ES-I3 (cell line): ENCODE results near the gene PRSS56.

Experiments
- H3K36me3 ChIP-seq: 2 replicates; pipeline ENCODE4 v1.6.1; 2013; ENCODE audit warnings: mild to moderate bottlenecking, low read length, control low read depth, moderate library complexity; ENCODE audit not compliant: insufficient read depth
- H3K4me1 ChIP-seq: 2 replicates; pipeline ENCODE4 v1.6.1; 2013; ENCODE audit warnings: mild to moderate bottlenecking, control low read depth, low read length; ENCODE audit not compliant: insufficient read depth
- H3K9ac ChIP-seq: 2 replicates; pipeline ENCODE4 v1.6.1; 2013; ENCODE audit warnings: low read depth, mild to moderate bottlenecking, low read length, moderate library complexity
- H3K9me3 ChIP-seq: 2 replicates; pipeline ENCODE4 v1.6.1; 2013; ENCODE audit warnings: mild to moderate bottlenecking, low read length, moderate library complexity; ENCODE audit not compliant: control insufficient read depth, insufficient read depth

The PRSS56 gene

GRCh38 chr2:232503809-232504323 lies 16.3 kb upstream of the PRSS56 start:
- Histone ChIP-seq H3K9me3 (no peaks in the 10 kb centered on the region; the same call in 1 of the 2 replicates), H3K4me1 (peaks cover 12% of the 10 kb centered on the region; the same call in 1 of the 2 replicates), H3K9ac (peak overlapping the region; percentile 66; the same call in 1 of the 2 replicates), H3K36me3 (no peaks in the 10 kb centered on the region)

DNA sequence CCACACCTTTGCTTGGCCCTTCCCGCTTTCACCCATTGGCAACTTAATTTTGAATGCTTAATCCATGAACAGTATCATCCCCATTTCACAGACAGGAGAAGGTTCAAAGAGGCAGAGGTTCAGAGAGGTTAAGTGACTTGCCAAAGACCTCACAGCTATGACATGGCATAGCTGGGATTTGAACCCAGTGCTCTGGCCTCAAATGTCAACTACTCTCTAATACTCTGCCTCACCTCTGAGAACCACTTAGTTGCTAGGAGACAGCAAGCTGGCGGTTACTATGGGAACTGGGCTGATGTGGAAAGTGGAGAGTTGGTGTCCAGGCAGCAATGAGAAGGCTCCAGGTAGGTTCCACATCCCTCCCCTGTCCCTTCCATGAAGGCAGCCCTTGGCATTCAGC lies 15.8 kb upstream of the PRSS56 start:
- Histone ChIP-seq H3K36me3 (no peaks in the 10 kb centered on the region), H3K9me3 (no peaks in the 10 kb centered on the region; the same call in 1 of the 2 replicates), H3K9ac (no peak overlapping the region), H3K4me1 (peaks cover 12% of the 10 kb centered on the region; the same call in 1 of the 2 replicates)

- H3K9ac ChIP-seq = no peak overlapping the region
- H3K9me3 ChIP-seq = no peaks in the 10 kb centered on the region; the same call in 1 of the 2 replicates
- peaks cover 12% of the 10 kb centered on the region; the same call in 1 of the 2 replicates for H3K4me1 ChIP-seq
- H3K36me3 ChIP-seq = no peaks in the 10 kb centered on the region
Measured at GRCh38 chr2:232505856-232506255, 14.3 kb upstream of the PRSS56 start.

DNA sequence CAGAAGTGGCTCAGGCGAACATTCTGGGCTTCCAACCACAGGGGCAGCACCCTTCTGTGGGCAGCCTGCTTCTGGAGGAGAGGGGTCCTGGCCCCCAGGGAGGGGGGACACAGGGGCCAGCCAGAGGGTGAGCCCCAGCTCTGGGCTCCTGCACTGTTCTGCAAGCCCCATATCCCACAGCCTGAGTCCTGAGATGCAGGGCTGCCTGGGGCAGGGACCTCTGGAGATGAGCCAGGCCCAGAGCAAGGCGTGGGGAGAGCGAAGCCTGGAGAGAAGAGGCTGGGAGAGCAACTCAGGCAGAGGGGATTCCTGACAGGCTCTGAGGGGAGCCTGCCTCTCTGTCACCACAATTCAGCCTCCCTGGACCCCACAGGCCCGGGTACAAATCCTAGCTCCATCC lies 13.5 kb upstream of the PRSS56 start:
- H3K9me3 ChIP-seq = no peaks in the 10 kb centered on the region; the same call in 1 of the 2 replicates
- H3K36me3 ChIP-seq = no peaks in the 10 kb centered on the region
- peaks cover 12% of the 10 kb centered on the region; the same call in 1 of the 2 replicates for H3K4me1 ChIP-seq
- no peak overlapping the region for H3K9ac ChIP-seq

GRCh38 chr2:232508251-232508650 lies 11.9 kb upstream of the PRSS56 start:
- H3K9me3 ChIP-seq = no peaks in the 10 kb centered on the region; the same call in 1 of the 2 replicates
- H3K4me1 ChIP-seq = peaks cover 9% of the 10 kb centered on the region; the same call in 1 of the 2 replicates
- H3K9ac ChIP-seq = no peak overlapping the region
- no peaks in the 10 kb centered on the region for H3K36me3 ChIP-seq

DNA sequence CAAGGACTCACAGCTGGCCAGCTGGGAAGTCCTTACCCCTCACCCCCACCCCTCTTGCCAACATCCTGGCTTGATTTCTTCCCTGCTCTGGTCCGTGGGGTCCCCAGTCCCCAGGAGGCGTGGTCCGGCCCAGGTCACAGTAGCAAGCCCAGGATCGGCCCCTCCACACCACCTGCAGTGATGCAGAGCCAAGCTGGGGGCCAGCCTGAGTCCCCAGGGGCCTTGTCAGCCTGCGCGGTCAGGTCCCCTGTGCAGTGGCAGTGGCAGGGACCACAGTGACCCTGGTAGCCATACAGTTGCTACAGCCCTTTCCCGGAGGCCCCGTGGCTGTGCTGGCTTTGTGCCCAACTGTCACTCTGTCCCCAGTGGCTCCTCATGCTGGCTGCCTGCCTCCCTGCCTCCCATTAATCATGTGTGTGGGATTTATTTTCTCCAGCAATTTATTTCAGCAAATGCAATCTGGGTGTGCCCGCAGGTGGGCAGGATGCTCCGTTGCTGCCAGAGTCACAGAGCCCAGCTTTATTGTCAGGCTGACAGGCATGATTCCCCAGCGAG lies 8.8 kb upstream of the PRSS56 start:
- no peak overlapping the region for H3K9ac ChIP-seq
- H3K4me1 ChIP-seq = peaks cover 9% of the 10 kb centered on the region; the same call in 1 of the 2 replicates
- no peaks in the 10 kb centered on the region for H3K9me3 ChIP-seq
- H3K36me3 ChIP-seq = no peaks in the 10 kb centered on the region

DNA sequence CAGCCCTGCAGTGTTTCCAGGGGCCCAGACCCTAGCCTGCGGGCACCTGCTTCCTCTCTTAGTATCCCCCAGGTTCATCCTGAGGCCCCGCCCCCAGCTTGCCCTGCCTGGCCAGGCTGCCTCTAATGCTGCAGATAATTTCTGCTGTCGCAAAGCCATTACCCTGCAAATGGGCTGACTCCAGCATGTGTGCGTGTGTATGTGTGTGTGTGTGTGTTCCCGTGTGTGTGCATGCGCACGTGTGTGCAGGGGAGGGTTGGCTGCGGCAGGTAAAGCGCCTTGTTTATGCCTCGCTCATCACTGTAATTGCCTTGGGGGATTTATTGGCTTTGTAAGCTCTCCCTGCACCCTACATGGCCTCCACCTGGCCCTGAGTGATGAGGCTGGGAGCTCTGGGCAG lies 7.6 kb upstream of the PRSS56 start:
- Histone ChIP-seq H3K9me3 (no peaks in the 10 kb centered on the region), H3K36me3 (no peaks in the 10 kb centered on the region), H3K4me1 (peaks cover 9% of the 10 kb centered on the region; the same call in 1 of the 2 replicates), H3K9ac (no peak overlapping the region)

GRCh38 chr2:232513353-232513752 lies 6.8 kb upstream of the PRSS56 start:
- no peaks in the 10 kb centered on the region for H3K9me3 ChIP-seq
- H3K36me3 ChIP-seq = no peaks in the 10 kb centered on the region
- no peak overlapping the region for H3K9ac ChIP-seq
- peaks cover 9% of the 10 kb centered on the region; the same call in 1 of the 2 replicates for H3K4me1 ChIP-seq

DNA sequence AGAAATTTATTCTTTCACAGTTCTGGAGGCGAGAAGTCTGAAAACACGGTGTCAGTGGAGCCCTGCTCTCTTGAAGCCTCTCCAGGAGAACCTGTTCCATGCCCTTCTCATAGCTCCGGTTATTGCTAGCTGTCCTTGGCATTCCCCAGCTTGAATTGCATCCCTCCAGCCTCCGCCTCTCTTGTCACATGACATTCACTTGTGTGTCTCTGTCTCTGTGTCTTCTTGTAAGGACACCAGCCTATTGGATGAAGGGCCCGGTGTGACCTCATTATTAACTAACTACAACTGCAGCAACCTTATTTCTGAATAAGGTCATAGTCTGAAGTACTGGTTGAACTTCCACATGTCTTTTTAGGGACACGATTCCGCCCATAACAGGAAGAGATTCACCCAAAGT lies 4.5 kb upstream of the PRSS56 start:
- peaks cover 20% of the 10 kb centered on the region for H3K4me1 ChIP-seq
- H3K9me3 ChIP-seq = no peaks in the 10 kb centered on the region
- H3K9ac ChIP-seq = no peak overlapping the region
- no peaks in the 10 kb centered on the region for H3K36me3 ChIP-seq

DNA sequence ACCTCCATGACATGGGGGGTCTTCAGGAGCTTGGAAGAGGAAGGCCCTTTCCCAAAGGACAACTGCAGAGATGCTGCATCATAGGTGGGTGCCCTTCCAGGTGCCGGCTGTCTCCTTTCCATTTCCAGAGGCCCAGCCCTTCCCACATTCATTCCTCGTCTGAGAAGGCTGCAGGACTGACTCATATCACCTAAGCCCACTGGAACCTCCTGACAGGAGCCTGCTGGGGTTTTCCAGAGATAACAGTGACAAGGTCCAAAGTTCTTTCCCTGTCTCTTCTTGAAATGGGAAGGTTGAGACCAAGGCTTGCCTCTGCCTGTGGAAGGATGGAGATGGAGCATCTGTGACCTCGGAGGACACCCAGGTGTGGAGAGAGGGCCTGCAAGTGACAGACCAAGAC lies 3.6 kb upstream of the PRSS56 start:
- peaks cover 20% of the 10 kb centered on the region for H3K4me1 ChIP-seq
- H3K36me3 ChIP-seq = no peaks in the 10 kb centered on the region

GRCh38 chr2:232518844-232519243 lies 1.3 kb upstream of the PRSS56 start:
- Histone ChIP-seq H3K36me3 (no peaks in the 10 kb centered on the region), H3K9me3 (no peaks in the 10 kb centered on the region), H3K4me1 (peaks cover 20% of the 10 kb centered on the region), H3K9ac (no peak overlapping the region)

More for the DNA sequence above, 3.6 kb upstream of the PRSS56 start:
- Histone ChIP-seq H3K9me3 (no peaks in the 10 kb centered on the region), H3K9ac (no peak overlapping the region)

GRCh38 chr2:232520489-232520888 lies 301 bp downstream of the PRSS56 start:
- Histone ChIP-seq H3K9ac (no peak overlapping the region), H3K9me3 (no peaks in the 10 kb centered on the region), H3K36me3 (no peaks in the 10 kb centered on the region), H3K4me1 (peaks cover 16% of the 10 kb centered on the region)

- Histone ChIP-seq H3K9ac (no peak overlapping the region), H3K4me1 (peaks cover 13% of the 10 kb centered on the region), H3K36me3 (no peaks in the 10 kb centered on the region), H3K9me3 (no peaks in the 10 kb centered on the region)
Measured at GRCh38 chr2:232521098-232521497, 910 bp downstream of the PRSS56 start.

GRCh38 chr2:232521959-232522622 lies 1.9 kb downstream of the PRSS56 start:
- Histone ChIP-seq H3K36me3 (no peaks in the 10 kb centered on the region), H3K4me1 (peaks cover 15% of the 10 kb centered on the region), H3K9ac (peak overlapping the region; percentile 30; the same call in 1 of the 2 replicates), H3K9me3 (no peaks in the 10 kb centered on the region)
